IMR-90 (cell line): Measurements from ENCODE around the gene MEOX2. TPM values are rescaled to one million over a fixed set of nuclear protein-coding genes. Genes with fewer than 3 reads are reported as not detected.

Experiments used
- ATAC-seq: fragments of 200-7000 bp; cut with Tn5 transposase; 2 replicates; pipeline ENCODE4 v1.9.1; 2020; ENCODE audit warnings: low read depth, mild to moderate bottlenecking, moderate library complexity
- BruUV-seq: library from RNA; stranded (reverse); fragments of 400-500 nt; replicated peaks from 2 replicates; lab custom pipeline; 2021; lab: Mats Ljungman, UMichigan
- CTCF ChIA-PET: fragments of 300-600 bp; formaldehyde crosslinking; extraction: SDS; loops from one replicate; lab custom pipeline; 2021; ENCODE audit warnings: antibody characterized with exemption; lab: Yijun Ruan, JAX
- POLR2A ChIA-PET: fragments of 300-600 bp; sonication (Branson Sonifier 250); formaldehyde crosslinking; loops from one replicate; lab custom pipeline; 2022; ENCODE audit warnings: antibody characterized with exemption; ENCODE audit not compliant: unreplicated experiment; lab: Charles Lee
- DNase-seq: peaks from one replicate; pipeline ENCODE4 v3.0.0; 2013
- H2AFZ ChIP-seq: replicated peaks from 2 replicates; pipeline ENCODE3; 2013; ENCODE audit warnings: low read length, mild to moderate bottlenecking; ENCODE audit not compliant: poor library complexity
- H2AK5ac ChIP-seq: 2 replicates; pipeline ENCODE4 v1.6.1; 2013; ENCODE audit warnings: low read depth, low read length, inconsistent platforms
- H2AK9ac ChIP-seq: replicated peaks from 2 replicates; pipeline ENCODE3; 2013; ENCODE audit warnings: mild to moderate bottlenecking, low read depth, low read length, moderate library complexity; ENCODE audit not compliant: poor library complexity
- H2BK120ac ChIP-seq: 2 replicates; pipeline ENCODE4 v1.6.1; 2013; ENCODE audit warnings: low read depth, low read length, inconsistent platforms
- H2BK15ac ChIP-seq: 3 replicates; pipeline ENCODE4 v1.6.1; 2013; ENCODE audit warnings: low read depth, low read length, inconsistent platforms
- H2BK20ac ChIP-seq: 2 replicates; pipeline ENCODE4 v1.6.1; 2013; ENCODE audit warnings: low read depth, mild to moderate bottlenecking, inconsistent platforms, low read length, moderate library complexity
- H2BK5ac ChIP-seq: 2 replicates; pipeline ENCODE4 v1.6.1; 2013; ENCODE audit warnings: mild to moderate bottlenecking, low read depth, low read length, inconsistent platforms; ENCODE audit not compliant: poor library complexity, severe bottlenecking
- H3K14ac ChIP-seq: replicated peaks from 2 replicates; pipeline ENCODE4 v1.6.1; 2013; ENCODE audit warnings: low read depth, low read length, inconsistent platforms
- H3K18ac ChIP-seq: 2 replicates; pipeline ENCODE4 v1.6.1; 2013; ENCODE audit warnings: low read depth, low read length, control low read depth
- H3K23ac ChIP-seq: 2 replicates; pipeline ENCODE4 v1.6.1; 2013; ENCODE audit warnings: low read depth, low read length, inconsistent platforms
- H3K27ac ChIP-seq: 2 replicates; pipeline ENCODE4 v1.5.1; 2013; ENCODE audit warnings: mild to moderate bottlenecking, control low read depth, low read length; ENCODE audit not compliant: insufficient read depth
- H3K27me3 ChIP-seq: 2 replicates; pipeline ENCODE4 v1.6.1; 2013; ENCODE audit warnings: low read length; ENCODE audit not compliant: control insufficient read depth, insufficient read depth
- H3K36me3 ChIP-seq: 2 replicates; pipeline ENCODE4 v1.6.1; 2013; ENCODE audit warnings: low read length, mixed read lengths; ENCODE audit not compliant: control insufficient read depth, insufficient read depth
- H3K4ac ChIP-seq: 2 replicates; pipeline ENCODE4 v1.6.1; 2013; ENCODE audit warnings: low read depth, low read length, inconsistent platforms
- H3K4me1 ChIP-seq: 2 replicates; pipeline ENCODE4 v1.6.1; 2013; ENCODE audit warnings: low read length, mixed read lengths; ENCODE audit not compliant: control insufficient read depth, insufficient read depth
- H3K4me2 ChIP-seq: 2 replicates; pipeline ENCODE4 v1.6.1; 2013; ENCODE audit warnings: low read depth, mild to moderate bottlenecking, control low read depth, low read length, moderate library complexity
- H3K4me3 ChIP-seq: 2 replicates; pipeline ENCODE4 v1.5.1; 2013; ENCODE audit warnings: low read depth, mild to moderate bottlenecking, control low read depth, low read length, moderate library complexity; ENCODE audit not compliant: insufficient read depth
- H3K56ac ChIP-seq: 2 replicates; pipeline ENCODE4 v1.6.1; 2013; ENCODE audit warnings: low read length, inconsistent platforms; ENCODE audit not compliant: insufficient read depth; ENCODE audit errors: extremely low read depth
- H3K79me1 ChIP-seq, 2 experiments: 2 replicates each; pipeline ENCODE4 v1.6.1; 2013; ENCODE audit warnings: low read length in 2 of 2, inconsistent platforms in 1 of 2, low read depth in 1 of 2
- H3K9ac ChIP-seq: 2 replicates; pipeline ENCODE4 v1.6.1; 2013; ENCODE audit warnings: low read depth, low read length, control low read depth
- H3K9me1 ChIP-seq: 2 replicates; pipeline ENCODE4 v1.6.1; 2013; ENCODE audit warnings: low read length, inconsistent platforms; ENCODE audit not compliant: insufficient read depth
- H3K9me3 ChIP-seq: 2 replicates; pipeline ENCODE4 v1.6.1; 2013; ENCODE audit warnings: low read length; ENCODE audit not compliant: control insufficient read depth, insufficient read depth
- H4K20me1 ChIP-seq: 2 replicates; pipeline ENCODE4 v1.6.1; 2013; ENCODE audit warnings: low read length, inconsistent platforms; ENCODE audit not compliant: insufficient read depth
- H4K5ac ChIP-seq: 2 replicates; pipeline ENCODE4 v1.6.1; 2013; ENCODE audit warnings: mild to moderate bottlenecking, low read depth, low read length, control low read depth
- H4K8ac ChIP-seq, 2 experiments: 2 replicates each; pipeline ENCODE4 v1.6.1; 2013; ENCODE audit warnings: low read depth in 2 of 2, low read length in 2 of 2, control low read depth in 1 of 2, inconsistent platforms in 1 of 2
- H4K91ac ChIP-seq: 2 replicates; pipeline ENCODE4 v1.6.1; 2013; ENCODE audit warnings: low read depth, low read length, inconsistent platforms; ENCODE audit not compliant: insufficient read depth
- BHLHE40 ChIP-seq: fragments of 150-350 bp; IDR thresholded peaks from 2 replicates; pipeline ENCODE4 v1.6.1; 2016; ENCODE audit warnings: mild to moderate bottlenecking, low read depth, low read length
- CEBPB ChIP-seq: IDR thresholded peaks from 2 replicates; pipeline ENCODE4 v1.6.1; 2012; ENCODE audit warnings: low read depth, low read length, improper control_type of control experiment
- CHD1 ChIP-seq: IDR thresholded peaks from 2 replicates; pipeline ENCODE4 v1.6.1; 2012; ENCODE audit warnings: low read depth, low read length, improper control_type of control experiment
- FOS ChIP-seq: fragments of 150-350 bp; IDR thresholded peaks from 2 replicates; pipeline ENCODE4 v1.6.1; 2016; ENCODE audit warnings: low read depth, low read length
- MAFK ChIP-seq: IDR thresholded peaks from 2 replicates; pipeline ENCODE4 v1.6.1; 2012; ENCODE audit warnings: low read depth, low read length, improper control_type of control experiment
- MAZ ChIP-seq: IDR thresholded peaks from 2 replicates; pipeline ENCODE4 v1.6.1; 2012; ENCODE audit warnings: low read depth, mild to moderate bottlenecking, low read length, improper control_type of control experiment, moderate library complexity, borderline replicate concordance
- MXI1 ChIP-seq: IDR thresholded peaks from 2 replicates; pipeline ENCODE4 v1.6.1; 2012; ENCODE audit warnings: low read depth, mild to moderate bottlenecking, low read length, moderate library complexity, borderline replicate concordance
- RAD21 ChIP-seq: IDR thresholded peaks from 2 replicates; pipeline ENCODE4 v1.6.1; 2012; ENCODE audit warnings: low read length, improper control_type of control experiment
- RFX5 ChIP-seq: IDR thresholded peaks from 2 replicates; pipeline ENCODE4 v1.8.0; 2012; ENCODE audit warnings: low read depth, mild to moderate bottlenecking, low read length, moderate library complexity
- WGBS, 2 experiments: methylation state at CpG; one replicate each; pipeline versions ENCODE4 v1.1.5 to v1.1.7; 2013; ENCODE audit warnings: missing lambda C conversion rate in 2 of 2; ENCODE audit not compliant: insufficient read length in 1 of 2; ENCODE audit errors: extremely low coverage in 2 of 2; 5-methylcytosine and 5-hydroxymethylcytosine counted together
- dilution Hi-C: fragments of 300-500 bp; cut with HindIII; formaldehyde crosslinking; loops from one replicate; pipeline ENCODE4 v1.14.3; 2018; ENCODE audit warnings: low sequenced_read_pairs; ENCODE audit not compliant: unreplicated experiment
- in situ Hi-C: fragments of 300-500 bp; cut with MboI; formaldehyde crosslinking; loops from 3 replicates; pipeline ENCODE4 v1.14.3; 2019; ENCODE audit warnings: low sequenced_read_pairs, inconsistent platforms, mixed read lengths
- intact Hi-C: fragments of 100-400 bp; cut with micrococcal nuclease; formaldehyde crosslinking; loops from 2 replicates; pipeline ENCODE4 v1.10.0; 2022
- polyA plus RNA-seq, 3 experiments: library from polyadenylated mRNA; depleted of rRNA; stranded (reverse); fragments of >200 nt; gene quantifications; 2 replicates each; pipeline ENCODE4 v1.2.3, GENCODE V29; 2012; ENCODE audit warnings: low replicate concordance in 1 of 3
- total RNA-seq: library from RNA; depleted of rRNA; stranded (reverse); fragments of >200 nt; gene quantifications from 2 replicates; pipeline ENCODE4 v1.2.3, GENCODE V29; 2012
- TF ChIP-seq, protein P1 (sequence below): fragments of 150-350 bp; IDR thresholded peaks from 2 replicates; pipeline ENCODE4 v1.6.1; 2016; ENCODE audit warnings: low read depth, mild to moderate bottlenecking, low read length, moderate library complexity, borderline replicate concordance
- TF ChIP-seq, protein P2 (sequence below): conservative IDR thresholded peaks from 2 replicates; pipeline ENCODE4 v1.5.1; 2012; ENCODE audit warnings: mild to moderate bottlenecking, low read depth, low read length, improper control_type of control experiment

MEOX2 gene
- total and polyA plus RNA-seq, 2 of the 4 experiments (the other 2 are of a cell fraction), result under 0.01 TPM; not detected in 1

GRCh38 chr7:15580604-15581351, 105.7 kb downstream of the MEOX2 start:
- Histone ChIP-seq H3K4me2 (no peak overlapping the region), H2AFZ (no peak overlapping the region), H4K8ac (no peak overlapping the region), H3K27me3 (no peaks in the 10 kb centered on the region), H3K27ac (no peak overlapping the region), H2AK5ac (no peak overlapping the region), H4K91ac (no peak overlapping the region), H2AK9ac (no peak overlapping the region), H4K20me1 (no peaks in the 10 kb centered on the region), H3K14ac (no peak overlapping the region), H2BK15ac (no peak overlapping the region), H3K79me1 (no peaks in the 10 kb centered on the region), H3K4ac (no peak overlapping the region), H3K9me3 (peaks cover 5% of the 10 kb centered on the region), H3K18ac (no peak overlapping the region), H3K36me3 (no peaks in the 10 kb centered on the region), H3K23ac (no peak overlapping the region), H2BK5ac (no peak overlapping the region), H3K9ac (no peak overlapping the region), H4K5ac (no peak overlapping the region), H2BK120ac (no peak overlapping the region), H2BK20ac (no peak overlapping the region), H3K4me3 (no peak overlapping the region), H3K4me1 (no peaks in the 10 kb centered on the region), H3K56ac (no peak overlapping the region), H3K9me1 (no peaks in the 10 kb centered on the region)
- in situ Hi-C loops, result no loop called here
- ChIA-PET CTCF (interaction anchor here (0.6 kb wide), 1 partner anchor 9 kb away, joined by 5 read pairs; no protein-coding TSS in a partner anchor), POLR2A (interaction anchor here (0.6 kb wide), 1 partner anchor 67 kb away, joined by 3 read pairs; no protein-coding TSS in a partner anchor)
- dilution Hi-C loops, result no loop called here
- WGBS, 2 experiments, result no CpG with 5 or more reads among the region's 3 CpGs
- no peak for ATAC-seq
- no peak for DNase-seq
- no TSS peak for BruUV-seq
- TF ChIP-seq CEBPB (no peak), FOS (no peak), MAZ (no peak), MAFK (no peak), CHD1 (no peak), RFX5 (no peak), BHLHE40 (no peak), RAD21 (no peak), MXI1 (no peak)
- TF ChIP-seq, protein P1, sequence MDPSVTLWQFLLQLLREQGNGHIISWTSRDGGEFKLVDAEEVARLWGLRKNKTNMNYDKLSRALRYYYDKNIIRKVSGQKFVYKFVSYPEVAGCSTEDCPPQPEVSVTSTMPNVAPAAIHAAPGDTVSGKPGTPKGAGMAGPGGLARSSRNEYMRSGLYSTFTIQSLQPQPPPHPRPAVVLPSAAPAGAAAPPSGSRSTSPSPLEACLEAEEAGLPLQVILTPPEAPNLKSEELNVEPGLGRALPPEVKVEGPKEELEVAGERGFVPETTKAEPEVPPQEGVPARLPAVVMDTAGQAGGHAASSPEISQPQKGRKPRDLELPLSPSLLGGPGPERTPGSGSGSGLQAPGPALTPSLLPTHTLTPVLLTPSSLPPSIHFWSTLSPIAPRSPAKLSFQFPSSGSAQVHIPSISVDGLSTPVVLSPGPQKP, result no peak
- TF ChIP-seq, protein P2, sequence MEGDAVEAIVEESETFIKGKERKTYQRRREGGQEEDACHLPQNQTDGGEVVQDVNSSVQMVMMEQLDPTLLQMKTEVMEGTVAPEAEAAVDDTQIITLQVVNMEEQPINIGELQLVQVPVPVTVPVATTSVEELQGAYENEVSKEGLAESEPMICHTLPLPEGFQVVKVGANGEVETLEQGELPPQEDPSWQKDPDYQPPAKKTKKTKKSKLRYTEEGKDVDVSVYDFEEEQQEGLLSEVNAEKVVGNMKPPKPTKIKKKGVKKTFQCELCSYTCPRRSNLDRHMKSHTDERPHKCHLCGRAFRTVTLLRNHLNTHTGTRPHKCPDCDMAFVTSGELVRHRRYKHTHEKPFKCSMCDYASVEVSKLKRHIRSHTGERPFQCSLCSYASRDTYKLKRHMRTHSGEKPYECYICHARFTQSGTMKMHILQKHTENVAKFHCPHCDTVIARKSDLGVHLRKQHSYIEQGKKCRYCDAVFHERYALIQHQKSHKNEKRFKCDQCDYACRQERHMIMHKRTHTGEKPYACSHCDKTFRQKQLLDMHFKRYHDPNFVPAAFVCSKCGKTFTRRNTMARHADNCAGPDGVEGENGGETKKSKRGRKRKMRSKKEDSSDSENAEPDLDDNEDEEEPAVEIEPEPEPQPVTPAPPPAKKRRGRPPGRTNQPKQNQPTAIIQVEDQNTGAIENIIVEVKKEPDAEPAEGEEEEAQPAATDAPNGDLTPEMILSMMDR, result no peak
- intact Hi-C loops, result no loop called here
